ENCODE results near the gene ABCB11. TPM values are rescaled to one million over a fixed set of nuclear protein-coding genes. Genes with fewer than 3 reads are reported as not detected.

ABCB11 gene
- total and polyA plus RNA-seq, 9 of the 15 experiments (the other 6 are each of a cell fraction or from before 2014, with no cell fraction given) = 0.04 to 0.51 (median 0.10) TPM; not detected in 1

GRCh38 chr2:168890006-168890782 lies 140.9 kb downstream of the ABCB11 start, which contains the start of gene SPC25 (continued):
- peak; percentile 57 for TF ChIP-seq MAX (CRISPR knock-in tag; IDR thresholded peaks at IDR 0.05)
- peak; percentile 98 for TF ChIP-seq FOS (IDR thresholded peaks at IDR 0.05; ENCODE audit: extremely low read depth, insufficient read length)
- peak; percentile 91 for TF ChIP-seq PHF8 (IDR thresholded peaks at IDR 0.05; ENCODE audit: borderline replicate concordance, low read length)
- no peak for TF ChIP-seq ZNF277 (CRISPR knock-in tag; IDR thresholded peaks at IDR 0.05; ENCODE audit: borderline replicate concordance)
- peak; percentile 76 for TF ChIP-seq CREM (IDR thresholded peaks at IDR 0.05; ENCODE audit: low read depth)
- no peak; the same call in 1 of the 2 replicates for TF ChIP-seq STAT6 (CRISPR knock-in tag; IDR thresholded peaks at IDR 0.05)
- TF ChIP-seq TRIM24 (IDR thresholded peaks at IDR 0.05) = peak; percentile 36 to 81; a peak in 3 of 4 replicates
- no peak for TF ChIP-seq KDM4B (IDR thresholded peaks at IDR 0.05; ENCODE audit: borderline replicate concordance in 2 of 2, low read depth in 1 of 2)
- 0 out of 2 replicates have a peak, but pooled peaks have one; percentile 53 for TF ChIP-seq THAP12 (CRISPR knock-in tag; IDR thresholded peaks at IDR 0.05)
- TF ChIP-seq ZBTB17 (CRISPR knock-in tag; IDR thresholded peaks at IDR 0.05) = no peak
- TF ChIP-seq HDAC1 (IDR thresholded peaks at IDR 0.05) = peak in 1 of 2 experiments; percentile 97; a peak in 2 of 4 replicates
